T-helper 17 cell (primary cell): ENCODE data around the gene WNT7A. TPM values are rescaled to one million over a fixed set of nuclear protein-coding genes. Genes with fewer than 3 reads are reported as not detected.
A peak's percentile ranks its signal among the peaks of the same experiment; 100 is the strongest.

ENCODE experiments used
- ATAC-seq: fragments of 150-1000 bp; cut with Tn5 transposase; 2 replicates; pipeline ENCODE4 v1.10.0; 2021; ENCODE audit warnings: mild to moderate bottlenecking, moderate library complexity
- DNase-seq, 3 donors: peaks; one replicate each; pipeline versions ENCODE4 v3.0.0 to v3.0.0-alpha.2; 2020 to 2021
- H3K9me3 ChIP-seq: one replicate; pipeline ENCODE4 v1.7.0; 2013; ENCODE audit warnings: low read length, mild to moderate bottlenecking; ENCODE audit not compliant: control insufficient read depth, poor library complexity, severe bottlenecking
- H3K27ac Mint-ChIP-seq: one replicate; pipeline ENCODE4 v1.8.0; 2022; ENCODE audit warnings: mild to moderate bottlenecking, moderate library complexity, mixed read lengths
- H3K27me3 Mint-ChIP-seq: one replicate; pipeline ENCODE4 v1.8.0; 2022; ENCODE audit warnings: mixed read lengths
- H3K36me3 Mint-ChIP-seq: one replicate; pipeline ENCODE4 v1.8.0; 2022; ENCODE audit warnings: low read depth, mixed read lengths
- H3K4me1 Mint-ChIP-seq: one replicate; pipeline ENCODE4 v1.8.0; 2022; ENCODE audit warnings: mild to moderate bottlenecking, mixed read lengths
- H3K4me3 Mint-ChIP-seq: one replicate; pipeline ENCODE4 v1.8.0; 2022; ENCODE audit warnings: mild to moderate bottlenecking, moderate library complexity, mixed read lengths
- total RNA-seq, 4 donors: library from RNA in 2 of 4; stranded (reverse) in 2 of 4; gene quantifications; one replicate each; pipeline ENCODE4 v1.2.3 and lab custom pipeline; 2022 to 2026

The WNT7A gene
- total RNA-seq, 2 donors from 2014 or later, result 10.1 to 14.5 TPM

DNA sequence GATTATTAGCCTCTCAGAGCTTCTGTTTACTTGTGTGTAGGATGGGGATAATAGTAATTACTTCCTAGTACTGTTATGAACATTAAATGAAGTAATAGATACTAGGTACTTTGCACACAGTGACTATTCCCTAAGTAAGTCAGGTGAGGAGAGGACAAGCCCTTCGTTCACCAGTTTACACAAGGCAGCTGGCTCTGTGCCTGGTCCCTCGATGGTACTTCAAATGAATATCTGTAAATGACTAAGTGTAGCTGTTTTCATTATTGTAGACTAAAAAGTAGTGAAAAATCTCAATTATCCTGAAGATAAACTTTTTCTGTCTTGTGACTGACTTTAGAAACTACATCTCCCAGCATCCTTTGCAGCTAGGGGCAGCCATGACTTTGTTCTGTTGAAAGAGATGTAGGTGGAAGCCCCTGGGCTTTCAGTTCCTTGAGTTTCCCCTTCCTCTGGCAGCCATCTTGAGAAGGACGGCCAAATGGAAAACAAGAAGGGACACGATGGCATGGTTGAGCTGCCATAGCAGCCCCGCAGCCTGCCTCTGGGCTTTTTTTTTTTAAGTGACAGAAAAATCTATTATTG, 11.7 kb upstream of the WNT7A start:
- H3K36me3 Mint-ChIP-seq, result peaks cover 2% of the 10 kb centered on the region
- H3K9me3 ChIP-seq, result no peaks in the 10 kb centered on the region
- DNase-seq (no peak), ATAC-seq (no peak)
- H3K4me3 Mint-ChIP-seq, result peak overlapping the region; percentile 87
- peak overlapping the region; percentile 66 for H3K27ac Mint-ChIP-seq
- no peaks in the 10 kb centered on the region for H3K27me3 Mint-ChIP-seq
- H3K4me1 Mint-ChIP-seq, result peaks cover 15% of the 10 kb centered on the region

DNA sequence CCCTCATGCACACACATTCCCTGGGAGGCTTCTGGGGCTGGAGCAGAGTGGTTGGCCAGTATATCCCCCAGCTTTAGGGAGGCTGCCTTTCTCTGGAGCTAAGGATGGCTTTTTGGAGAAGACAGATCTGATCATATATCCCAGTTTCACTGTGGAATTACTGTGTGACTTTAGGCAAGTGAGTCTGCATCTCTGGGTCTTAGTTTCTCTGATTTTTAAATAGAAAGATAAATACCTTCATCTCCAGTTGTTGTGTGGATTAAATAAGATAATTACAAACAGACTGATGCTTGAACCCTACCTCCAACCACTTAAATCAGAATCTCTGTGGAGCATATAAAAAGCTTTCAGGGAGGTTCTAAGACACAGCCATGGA, 11.1 kb upstream of the WNT7A start:
- ATAC-seq, result no peak
- peaks cover 13% of the 10 kb centered on the region for H3K4me1 Mint-ChIP-seq
- peaks cover 2% of the 10 kb centered on the region for H3K36me3 Mint-ChIP-seq
- peak overlapping the region; percentile 66 for H3K27ac Mint-ChIP-seq
- no peaks in the 10 kb centered on the region for H3K27me3 Mint-ChIP-seq
- DNase-seq, result no peak
- peak overlapping the region; percentile 87 for H3K4me3 Mint-ChIP-seq
- no peaks in the 10 kb centered on the region for H3K9me3 ChIP-seq

DNA sequence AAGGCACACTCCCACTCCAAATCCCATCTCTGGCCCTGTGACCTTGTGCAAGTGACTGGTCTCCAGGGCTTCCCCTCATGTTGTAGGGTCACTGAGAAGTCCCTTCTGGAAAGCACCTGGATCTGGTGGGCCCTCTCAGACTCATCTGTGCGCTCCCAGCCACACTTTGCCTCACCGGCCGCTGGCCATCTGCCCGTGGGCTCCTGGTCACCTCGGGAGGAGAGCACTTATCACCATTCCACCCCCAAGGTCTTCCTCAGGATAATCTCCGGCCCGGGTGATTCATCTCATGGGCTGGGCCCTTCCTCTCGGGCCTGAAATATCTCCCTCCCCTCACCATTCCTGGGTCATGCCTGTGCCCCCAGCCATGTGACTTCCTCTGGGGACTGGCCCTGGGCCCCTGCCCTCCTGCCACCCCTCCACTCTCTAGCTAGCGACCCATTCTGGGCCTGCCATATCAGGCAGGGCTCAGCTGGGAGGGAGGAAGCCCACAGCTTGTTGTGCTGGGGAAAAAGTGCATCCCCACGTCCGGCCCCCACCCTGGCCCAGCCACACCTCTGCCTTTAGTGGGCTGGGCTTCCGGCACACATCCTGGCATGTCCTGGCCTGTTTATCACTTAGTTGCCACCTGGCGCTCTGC, 10.6 kb upstream of the WNT7A start:
- peak; percentile 10 for ATAC-seq
- no peak for DNase-seq
- Mint-ChIP-seq H3K4me1 (peaks cover 13% of the 10 kb centered on the region), H3K27ac (peak overlapping the region; percentile 66), H3K4me3 (peak overlapping the region; percentile 87), H3K36me3 (peaks cover 2% of the 10 kb centered on the region), H3K27me3 (no peaks in the 10 kb centered on the region)
- no peaks in the 10 kb centered on the region for H3K9me3 ChIP-seq

DNA sequence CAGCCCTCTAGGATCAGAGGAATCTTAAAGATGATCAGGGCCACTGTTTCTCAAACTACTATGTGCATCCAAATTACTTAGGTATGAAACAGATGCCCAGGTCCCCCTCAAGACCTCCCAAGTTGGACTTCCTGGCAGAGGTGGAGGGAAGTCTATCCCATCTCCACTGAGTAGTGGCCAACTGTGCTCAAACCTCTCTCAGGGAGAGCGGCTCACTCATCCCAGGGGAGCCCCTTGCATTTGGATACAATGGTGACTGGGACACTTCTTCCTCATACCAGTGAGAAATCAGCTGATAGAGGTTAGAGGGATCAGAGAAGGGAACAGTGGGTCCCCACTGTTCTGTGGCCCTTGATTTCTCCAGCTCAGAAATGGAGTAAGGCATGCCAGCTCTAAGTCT, 8.7 kb upstream of the WNT7A start:
- Mint-ChIP-seq H3K27me3 (peaks cover 15% of the 10 kb centered on the region), H3K4me1 (peaks cover 23% of the 10 kb centered on the region), H3K4me3 (no peak overlapping the region), H3K27ac (no peak overlapping the region), H3K36me3 (peaks cover 4% of the 10 kb centered on the region)
- ATAC-seq, result no peak
- no peak for DNase-seq
- H3K9me3 ChIP-seq, result no peaks in the 10 kb centered on the region

DNA sequence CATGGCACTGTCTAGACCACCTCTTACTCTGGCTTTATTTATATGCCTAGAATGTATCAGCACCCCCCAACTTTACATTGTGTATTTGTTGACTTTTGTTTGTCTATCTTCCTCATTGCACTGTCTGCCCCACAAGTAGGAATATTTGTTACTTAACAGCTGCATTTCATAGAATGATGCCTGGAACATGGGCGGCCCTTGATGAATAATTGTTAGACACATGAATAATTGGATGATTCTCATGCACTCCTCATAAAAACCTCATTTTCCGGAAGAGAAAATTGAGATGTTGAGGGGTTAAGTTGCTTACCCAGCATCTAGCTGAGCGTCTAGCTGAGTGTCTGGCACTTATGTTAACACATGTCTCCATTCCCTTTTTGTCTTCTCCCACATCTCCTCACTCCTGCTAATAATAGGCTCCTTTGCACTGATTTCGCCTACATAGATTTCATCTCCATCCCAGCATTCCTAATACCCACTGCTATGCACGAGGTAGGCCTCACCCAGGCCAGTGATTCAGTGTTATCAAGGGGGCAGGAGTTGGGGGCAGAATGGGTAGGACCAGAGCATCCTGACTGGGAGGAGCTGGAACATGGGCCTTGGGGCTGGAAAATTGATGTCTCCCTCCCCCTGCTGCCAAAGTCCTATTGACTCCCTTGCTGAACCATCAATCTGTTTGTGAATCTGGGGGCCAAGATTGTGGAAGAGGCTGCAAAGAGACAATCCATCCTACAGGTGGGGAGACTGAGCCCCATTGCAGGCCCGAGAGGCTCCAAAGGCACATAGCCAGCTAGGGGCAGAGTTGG, 7.8 kb upstream of the WNT7A start:
- peak overlapping the region; percentile 61 for H3K27ac Mint-ChIP-seq

DNA sequence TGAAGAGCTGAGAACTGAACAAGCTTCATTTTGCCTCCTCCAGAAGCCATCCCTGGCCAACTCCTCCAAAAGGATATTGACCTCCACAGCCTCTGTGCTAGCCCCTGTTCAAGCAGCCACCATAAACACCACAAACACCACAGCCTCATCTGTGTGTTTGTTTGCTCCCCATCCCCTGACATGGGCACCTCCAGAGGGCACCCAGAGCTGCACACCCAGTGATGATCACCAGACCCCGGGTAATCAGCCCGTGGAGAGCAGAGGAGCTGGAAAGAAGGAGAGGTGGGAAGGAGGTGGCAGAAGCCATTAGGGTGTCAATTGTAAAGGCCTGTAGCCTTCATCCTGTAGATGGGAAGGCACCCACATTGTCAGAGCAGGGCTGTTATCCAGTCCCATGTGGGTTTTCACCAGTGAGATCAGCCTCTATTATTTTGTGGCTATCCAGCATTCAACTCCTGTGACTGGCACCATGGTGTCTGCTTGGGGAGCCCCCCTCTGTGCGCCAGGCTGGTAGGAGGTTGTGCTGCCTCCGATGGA, 6.8 kb upstream of the WNT7A start:
- Mint-ChIP-seq H3K4me3 (no peak overlapping the region), H3K27ac (no peak overlapping the region), H3K27me3 (peaks cover 34% of the 10 kb centered on the region), H3K36me3 (peaks cover 8% of the 10 kb centered on the region), H3K4me1 (peaks cover 26% of the 10 kb centered on the region)
- no peak for DNase-seq
- no peaks in the 10 kb centered on the region for H3K9me3 ChIP-seq
- ATAC-seq, result no peak

More for the DNA sequence above, 7.8 kb upstream of the WNT7A start:
- Mint-ChIP-seq H3K36me3 (peaks cover 5% of the 10 kb centered on the region), H3K4me3 (no peak overlapping the region), H3K27me3 (peaks cover 23% of the 10 kb centered on the region), H3K4me1 (peaks cover 26% of the 10 kb centered on the region)
- ATAC-seq, result no peak
- no peak for DNase-seq
- H3K9me3 ChIP-seq, result no peaks in the 10 kb centered on the region

DNA sequence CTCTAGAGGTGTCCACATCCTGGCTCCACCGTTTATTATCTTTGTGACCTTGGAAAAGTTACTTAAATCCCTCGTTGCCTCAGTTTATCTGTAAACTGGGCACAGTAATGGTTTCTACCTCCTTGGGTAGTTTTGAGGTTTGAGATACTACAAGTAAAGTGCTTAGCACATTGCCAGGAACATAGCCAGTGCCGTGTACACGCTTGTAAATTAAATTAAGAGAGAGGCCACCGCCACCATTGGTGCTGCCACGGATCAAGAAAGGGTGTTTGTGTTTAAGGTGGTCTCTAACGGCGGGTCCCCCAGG, 5.8 kb upstream of the WNT7A start:
- ATAC-seq, result no peak
- peak overlapping the region; percentile 72 for H3K27ac Mint-ChIP-seq
- H3K4me3 Mint-ChIP-seq, result no peak overlapping the region
- no peak for DNase-seq
- no peaks in the 10 kb centered on the region for H3K9me3 ChIP-seq
- peaks cover 8% of the 10 kb centered on the region for H3K36me3 Mint-ChIP-seq
- peaks cover 23% of the 10 kb centered on the region for H3K4me1 Mint-ChIP-seq
- peaks cover 41% of the 10 kb centered on the region for H3K27me3 Mint-ChIP-seq

DNA sequence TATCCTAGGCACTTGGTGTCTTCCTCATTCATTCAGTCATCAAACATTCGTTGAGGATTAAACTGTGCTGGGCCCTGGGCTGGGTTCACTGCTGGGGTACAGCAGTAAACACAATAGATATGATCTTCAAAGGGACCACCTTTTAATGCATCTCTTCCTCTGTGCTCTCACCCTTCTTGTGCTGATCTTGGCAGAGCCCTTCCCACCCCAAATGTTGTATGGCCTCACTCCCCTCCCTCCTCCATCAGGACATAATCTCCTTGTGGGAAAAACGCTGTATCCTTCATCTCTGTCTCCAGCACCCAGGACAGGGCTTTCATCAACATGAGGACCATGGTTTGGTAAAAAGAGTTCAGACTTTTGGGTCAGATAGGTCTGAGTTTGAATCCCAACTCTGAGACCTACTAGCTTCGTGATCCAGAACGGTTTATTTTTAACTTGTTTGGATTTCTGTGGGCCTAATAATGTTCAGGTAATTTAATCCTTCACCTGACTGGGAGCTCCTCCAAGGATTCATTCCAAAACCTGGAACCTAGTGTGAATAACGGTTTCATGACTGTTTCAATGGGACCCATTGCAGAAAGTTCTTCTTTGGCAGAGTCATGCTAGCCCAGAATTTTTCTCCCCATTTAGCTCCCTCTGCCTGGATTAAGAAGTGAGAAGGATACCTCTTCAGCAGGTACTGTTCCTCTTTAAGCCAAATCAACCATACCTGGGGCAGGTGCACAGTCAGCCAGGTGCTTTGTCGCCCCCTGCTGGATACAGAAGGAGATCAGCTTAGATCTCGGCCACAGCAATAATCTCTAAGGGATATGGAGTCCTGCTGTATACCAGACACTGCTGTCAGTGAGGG, 5.2 kb upstream of the WNT7A start:
- ATAC-seq (peak; percentile 79), DNase-seq (peak; percentile 50 to 79 (median 53))
- peaks cover 20% of the 10 kb centered on the region for H3K4me1 Mint-ChIP-seq
- no peak overlapping the region for H3K4me3 Mint-ChIP-seq
- peak overlapping the region; percentile 72 for H3K27ac Mint-ChIP-seq
- peaks cover 8% of the 10 kb centered on the region for H3K36me3 Mint-ChIP-seq
- H3K27me3 Mint-ChIP-seq, result peaks cover 41% of the 10 kb centered on the region
- no peaks in the 10 kb centered on the region for H3K9me3 ChIP-seq

DNA sequence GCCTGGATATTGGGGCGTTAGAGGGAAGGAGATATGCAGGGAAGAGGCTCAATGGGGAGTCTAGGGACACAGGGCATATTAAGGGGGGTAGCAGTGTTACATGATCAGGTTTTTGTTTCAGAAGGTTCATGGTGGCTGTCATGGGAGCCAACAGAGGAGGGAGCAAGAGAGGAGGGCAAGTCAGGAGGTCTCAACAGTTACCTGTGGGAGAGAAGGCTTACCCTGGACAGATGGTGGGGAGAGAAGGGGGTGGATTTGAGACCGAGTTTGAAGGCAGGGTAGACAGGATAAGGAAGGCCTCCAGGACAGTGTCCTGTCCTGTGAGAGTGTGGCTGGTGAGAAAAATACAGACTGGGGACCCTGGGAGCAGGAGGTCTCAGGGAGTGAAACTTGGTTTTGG, 3.8 kb upstream of the WNT7A start:
- no peak overlapping the region for H3K4me3 Mint-ChIP-seq
- peaks cover 41% of the 10 kb centered on the region for H3K27me3 Mint-ChIP-seq
- H3K4me1 Mint-ChIP-seq, result peaks cover 17% of the 10 kb centered on the region
- H3K9me3 ChIP-seq, result no peaks in the 10 kb centered on the region
- H3K36me3 Mint-ChIP-seq, result peaks cover 8% of the 10 kb centered on the region
- peak overlapping the region; percentile 72 for H3K27ac Mint-ChIP-seq
- no peak for ATAC-seq
- no peak for DNase-seq

DNA sequence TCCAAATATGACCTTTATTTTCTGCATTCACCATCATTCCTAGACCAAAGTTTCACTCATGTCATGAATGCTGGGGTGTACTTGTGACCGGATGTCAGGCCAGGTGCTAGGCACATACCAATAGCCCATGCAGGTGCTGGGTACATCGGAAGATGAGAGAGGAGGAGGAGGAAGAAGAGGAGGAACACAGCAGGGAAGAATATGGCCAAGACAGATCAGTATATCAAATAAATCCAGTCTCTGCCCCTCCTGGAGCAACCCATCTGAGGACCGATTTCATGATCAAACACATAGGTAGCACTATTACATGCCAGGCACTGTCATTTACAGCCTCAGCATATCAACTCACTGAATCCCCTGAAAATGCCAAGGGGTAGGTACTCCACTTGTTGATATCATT, 3.0 kb upstream of the WNT7A start:
- H3K36me3 Mint-ChIP-seq, result peaks cover 10% of the 10 kb centered on the region
- H3K4me1 Mint-ChIP-seq, result peaks cover 19% of the 10 kb centered on the region
- H3K4me3 Mint-ChIP-seq, result peak overlapping the region; percentile 45
- H3K9me3 ChIP-seq, result no peaks in the 10 kb centered on the region
- ATAC-seq (no peak), DNase-seq (no peak)
- H3K27me3 Mint-ChIP-seq, result peaks cover 41% of the 10 kb centered on the region
- peak overlapping the region; percentile 72 for H3K27ac Mint-ChIP-seq

DNA sequence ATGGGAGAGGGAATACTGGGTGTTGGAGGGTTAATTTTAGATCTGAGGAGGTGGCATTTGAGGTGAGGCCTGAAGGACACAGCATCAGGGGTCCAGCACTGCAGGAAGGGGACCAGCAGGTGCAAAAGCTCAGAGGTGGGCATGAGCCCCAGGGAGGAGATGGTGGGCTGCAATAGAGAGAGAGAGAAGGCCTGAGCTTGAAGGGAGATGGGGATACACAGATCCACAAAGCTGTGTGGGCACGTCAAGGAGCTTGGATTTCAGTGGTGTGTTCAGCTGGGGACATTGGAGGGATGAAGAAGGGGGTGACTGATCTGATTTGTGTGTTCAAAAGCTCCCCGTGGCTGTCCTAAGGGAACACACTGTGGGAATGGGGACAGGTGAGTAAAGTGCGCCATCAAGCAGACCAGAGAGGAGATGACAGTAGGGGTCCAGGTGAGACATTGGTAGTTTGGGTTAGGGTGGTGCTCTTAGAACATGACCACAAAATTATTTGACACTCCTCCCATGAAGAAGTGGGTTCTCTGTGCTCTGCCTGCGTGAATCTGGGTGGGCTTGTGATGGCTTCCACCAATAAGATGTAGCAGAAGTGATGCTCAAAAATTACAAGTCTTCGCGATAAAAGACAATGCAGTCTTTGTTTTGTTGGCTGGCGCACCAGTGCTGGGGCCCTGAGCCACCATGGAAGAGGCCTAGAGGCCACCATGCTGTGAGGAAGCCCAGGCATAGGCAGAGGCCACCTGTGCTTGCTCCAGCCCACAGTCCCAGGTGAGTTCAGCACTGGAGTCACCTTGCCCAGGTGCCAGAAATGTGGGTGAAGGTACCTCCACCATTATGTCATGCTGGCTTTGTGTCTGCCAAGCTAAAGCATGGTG, 1.9 kb upstream of the WNT7A start:
- ATAC-seq (no peak), DNase-seq (no peak)
- no peaks in the 10 kb centered on the region for H3K9me3 ChIP-seq
- peaks cover 10% of the 10 kb centered on the region for H3K36me3 Mint-ChIP-seq
- peak overlapping the region; percentile 80 for H3K4me3 Mint-ChIP-seq
- H3K4me1 Mint-ChIP-seq, result peaks cover 23% of the 10 kb centered on the region
- H3K27me3 Mint-ChIP-seq, result peaks cover 45% of the 10 kb centered on the region
- H3K27ac Mint-ChIP-seq, result no peak overlapping the region

DNA sequence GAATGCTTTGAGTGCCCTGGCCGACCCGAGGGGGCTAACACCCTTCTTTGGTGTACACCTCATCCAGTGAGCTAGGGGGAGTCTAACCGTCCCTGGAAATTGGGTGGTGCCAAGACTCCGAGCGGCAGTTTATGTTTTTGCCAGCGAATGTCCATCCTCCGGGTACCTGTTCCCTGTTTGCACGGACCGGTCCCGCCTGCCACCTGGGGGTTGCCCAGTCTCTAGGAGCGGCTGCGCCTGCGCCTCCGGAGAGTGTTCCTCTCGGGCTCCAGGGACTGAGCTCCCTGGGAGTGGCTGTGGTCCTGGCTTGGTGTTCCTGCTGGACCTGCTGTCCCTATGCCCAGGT, 913 bp upstream of the WNT7A start:
- Mint-ChIP-seq H3K4me1 (peaks cover 30% of the 10 kb centered on the region), H3K27ac (no peak overlapping the region), H3K27me3 (peaks cover 49% of the 10 kb centered on the region), H3K36me3 (peaks cover 10% of the 10 kb centered on the region), H3K4me3 (peak overlapping the region; percentile 94)
- ATAC-seq (no peak), DNase-seq (no peak)
- no peaks in the 10 kb centered on the region for H3K9me3 ChIP-seq
